Mesenteric fat pad (tissue), 1 donor: ENCODE data around the gene DHCR7. TPM values are rescaled to one million over a fixed set of nuclear protein-coding genes. Genes with fewer than 3 reads are reported as not detected.

Experiments used
- DNase-seq: peaks from one replicate; pipeline ENCODE4 v3.0.0-alpha.2; 2020; ENCODE audit warnings: low spot score
- long read RNA-seq: library from polyadenylated mRNA; unstranded; transcript quantifications from one replicate; pipeline ENCODE4 v2.0.0, GENCODE V29; 2020
- total RNA-seq: library from RNA; stranded (reverse); fragmentation: NEBNext Ultra II Directional; extraction: Animal tissue kit (Norgen Biotek cat#: 25700); gene quantifications from one replicate; pipeline ENCODE4 v1.2.1, GENCODE V29; 2021
- donor health status: DM: yes; HTN: yes; CAD: no.

The DHCR7 gene, protein sequence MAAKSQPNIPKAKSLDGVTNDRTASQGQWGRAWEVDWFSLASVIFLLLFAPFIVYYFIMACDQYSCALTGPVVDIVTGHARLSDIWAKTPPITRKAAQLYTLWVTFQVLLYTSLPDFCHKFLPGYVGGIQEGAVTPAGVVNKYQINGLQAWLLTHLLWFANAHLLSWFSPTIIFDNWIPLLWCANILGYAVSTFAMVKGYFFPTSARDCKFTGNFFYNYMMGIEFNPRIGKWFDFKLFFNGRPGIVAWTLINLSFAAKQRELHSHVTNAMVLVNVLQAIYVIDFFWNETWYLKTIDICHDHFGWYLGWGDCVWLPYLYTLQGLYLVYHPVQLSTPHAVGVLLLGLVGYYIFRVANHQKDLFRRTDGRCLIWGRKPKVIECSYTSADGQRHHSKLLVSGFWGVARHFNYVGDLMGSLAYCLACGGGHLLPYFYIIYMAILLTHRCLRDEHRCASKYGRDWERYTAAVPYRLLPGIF
- total RNA-seq = 26.3 TPM
- long read RNA-seq, transcript DHCR7-201 (9 exons, 2,666 nt) = major isoform, 59 of 102 reads
- long read RNA-seq, partial matches to known transcripts = 32 of 102 reads
- long read RNA-seq, other reads (novel, unspliced or antisense) = 11 of 102 reads

DNA sequence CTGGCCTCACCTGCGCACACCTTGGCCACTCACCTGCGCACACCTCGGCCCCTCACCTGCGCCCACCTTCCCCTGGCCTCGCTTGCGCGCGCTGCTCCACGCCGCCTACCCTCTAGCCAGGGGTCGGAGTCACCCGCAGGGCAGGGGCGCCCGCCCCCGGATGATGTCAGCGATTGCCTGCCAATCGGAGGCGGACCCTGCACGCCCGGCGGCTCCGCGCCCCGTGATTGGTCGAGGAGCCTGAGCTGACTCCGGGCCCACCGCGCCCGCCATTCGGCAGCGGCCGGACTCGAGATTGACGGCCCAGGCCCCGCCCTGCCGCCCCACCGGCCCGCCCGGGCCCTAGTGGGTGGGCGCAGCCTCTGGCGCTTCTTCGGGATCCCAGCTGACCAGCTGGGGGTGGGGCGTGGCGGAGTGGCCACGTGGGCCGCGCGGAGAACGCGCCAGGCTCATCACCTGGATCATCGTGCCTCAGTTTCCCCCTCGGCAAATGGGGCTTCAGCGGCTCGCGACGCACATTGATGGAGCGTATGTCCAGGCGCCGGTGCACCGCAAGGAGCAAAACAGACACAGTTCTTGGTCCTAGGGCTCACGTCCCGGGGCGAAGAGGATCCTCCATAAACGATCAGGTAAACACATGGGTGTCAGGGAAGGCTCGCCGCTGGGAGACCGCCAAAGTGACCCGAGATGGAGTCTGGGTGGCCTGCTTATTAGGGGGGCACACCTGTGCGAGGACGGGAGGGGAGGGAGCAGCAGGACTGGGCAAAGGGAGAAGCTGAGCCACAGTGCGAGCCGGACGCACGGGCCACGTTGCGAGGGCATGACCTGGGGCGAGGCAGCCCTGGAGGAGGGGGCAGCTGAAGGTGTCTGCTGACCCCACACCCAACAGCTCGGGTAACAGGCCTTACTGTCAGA lies at the start of gene DHCR7:
Gene DHCR7 (minus strand): TSS at position 137 of the 915 bp plus-strand sequence. CDS start 3,441 bp downstream, outside the sequence.
- DNase-seq = peak; percentile 99

DNA sequence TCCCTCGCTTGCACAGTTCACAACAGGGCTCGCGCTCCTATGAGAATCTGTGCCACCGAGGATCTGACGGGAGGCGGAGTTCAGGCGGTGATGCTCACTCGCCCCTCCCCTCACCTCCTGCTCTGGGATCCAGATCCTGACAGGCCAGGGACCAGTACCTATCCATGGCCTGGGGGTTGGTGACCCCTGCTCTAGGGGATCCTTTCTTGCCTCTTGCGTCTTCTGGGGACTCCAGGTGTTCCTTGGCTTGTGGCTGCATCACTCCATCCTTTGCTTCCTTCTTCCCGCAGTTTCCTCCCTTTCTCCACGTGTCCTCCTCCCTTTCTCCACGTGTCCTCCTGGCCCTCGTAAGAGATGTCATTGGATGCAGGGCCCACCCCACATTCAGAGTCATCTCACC lies 48.2 kb upstream of the DHCR7 start:
- DNase-seq = peak; percentile 67

DNA sequence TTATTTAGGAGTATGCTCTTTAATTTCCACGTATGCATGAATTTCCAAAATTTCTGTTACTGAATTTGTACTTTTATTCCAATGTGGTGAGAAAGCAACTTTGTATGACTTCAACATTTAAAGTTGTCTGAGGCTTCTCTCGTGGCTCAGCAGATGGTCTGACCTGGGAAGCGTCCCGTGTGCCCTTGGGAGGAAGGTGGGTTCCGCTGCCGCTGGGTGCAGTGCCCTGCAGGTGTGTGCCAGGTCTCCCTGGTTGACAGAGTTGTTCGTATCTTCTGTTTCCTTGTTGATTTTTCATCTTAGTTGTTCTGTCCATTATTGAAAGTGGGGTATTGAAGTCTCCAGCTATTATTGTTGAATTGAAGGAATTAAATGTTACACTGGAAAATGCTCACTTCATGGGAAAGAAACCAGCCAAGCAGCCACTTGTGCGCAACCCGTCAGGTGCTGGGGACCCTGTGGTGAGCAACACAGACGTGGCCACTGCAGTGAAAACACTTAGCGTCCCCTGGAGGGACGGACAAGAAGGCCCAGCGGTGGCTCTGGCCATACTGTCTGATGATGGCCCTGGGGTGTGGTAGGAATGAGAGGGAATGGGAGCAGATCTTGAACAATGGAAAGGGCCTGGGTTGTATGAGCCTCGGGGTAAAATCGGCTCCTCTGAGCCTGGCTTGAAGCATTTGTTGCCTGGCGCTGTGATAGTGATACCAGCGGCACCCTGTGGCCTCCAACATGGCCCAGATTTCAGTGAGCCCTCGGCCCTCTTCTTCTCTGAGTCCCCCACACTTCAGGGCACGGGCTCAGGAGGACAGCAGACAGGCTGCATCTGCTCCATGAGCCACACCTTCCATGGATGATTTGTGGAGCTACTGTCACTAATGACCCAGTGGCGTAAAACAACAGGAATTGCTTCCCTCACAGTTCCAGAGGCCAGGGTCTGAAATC lies 47.4 kb upstream of the DHCR7 start:
- DNase-seq = peak; percentile 65

DNA sequence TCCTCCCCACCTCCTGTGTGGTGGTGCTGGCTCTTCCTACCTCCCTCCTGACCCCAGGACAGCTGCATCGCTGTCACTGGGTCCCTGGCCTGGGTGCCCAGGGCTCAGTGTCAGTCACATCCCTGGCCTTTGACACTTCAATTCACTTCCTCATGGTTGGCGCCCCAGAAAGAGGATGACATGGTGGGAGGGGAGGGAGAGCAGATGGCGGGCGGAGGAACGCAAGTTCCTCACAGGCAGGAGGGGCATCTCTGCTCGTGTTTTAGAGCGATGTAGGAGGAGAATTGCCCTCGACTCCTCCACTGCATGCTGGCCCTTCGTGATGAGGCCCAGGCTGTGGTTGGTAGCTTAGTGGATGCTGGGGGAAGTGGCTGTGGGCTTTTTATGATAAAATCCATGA lies 43.7 kb upstream of the DHCR7 start:
- DNase-seq = no peak

DNA sequence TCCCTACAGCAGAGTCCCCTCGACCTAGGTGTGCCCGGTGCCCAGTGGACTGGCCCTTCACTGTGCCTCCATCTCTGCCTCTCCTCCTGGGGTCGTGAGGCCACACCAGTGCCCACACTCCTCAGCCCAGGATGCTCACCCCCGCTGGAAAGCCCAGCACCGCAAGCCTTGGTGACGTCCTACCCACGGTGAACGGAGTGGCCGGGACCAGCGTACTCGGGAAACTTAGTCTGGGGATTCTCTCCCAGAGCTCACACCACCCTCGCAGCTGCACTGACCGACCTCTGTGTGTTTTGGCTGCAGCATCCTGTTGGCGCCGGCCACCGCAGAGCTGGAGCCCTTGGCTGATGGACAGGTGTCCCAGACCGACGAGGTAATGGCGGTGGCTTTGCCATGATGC lies 43.3 kb upstream of the DHCR7 start:
- DNase-seq = peak; percentile 83

DNA sequence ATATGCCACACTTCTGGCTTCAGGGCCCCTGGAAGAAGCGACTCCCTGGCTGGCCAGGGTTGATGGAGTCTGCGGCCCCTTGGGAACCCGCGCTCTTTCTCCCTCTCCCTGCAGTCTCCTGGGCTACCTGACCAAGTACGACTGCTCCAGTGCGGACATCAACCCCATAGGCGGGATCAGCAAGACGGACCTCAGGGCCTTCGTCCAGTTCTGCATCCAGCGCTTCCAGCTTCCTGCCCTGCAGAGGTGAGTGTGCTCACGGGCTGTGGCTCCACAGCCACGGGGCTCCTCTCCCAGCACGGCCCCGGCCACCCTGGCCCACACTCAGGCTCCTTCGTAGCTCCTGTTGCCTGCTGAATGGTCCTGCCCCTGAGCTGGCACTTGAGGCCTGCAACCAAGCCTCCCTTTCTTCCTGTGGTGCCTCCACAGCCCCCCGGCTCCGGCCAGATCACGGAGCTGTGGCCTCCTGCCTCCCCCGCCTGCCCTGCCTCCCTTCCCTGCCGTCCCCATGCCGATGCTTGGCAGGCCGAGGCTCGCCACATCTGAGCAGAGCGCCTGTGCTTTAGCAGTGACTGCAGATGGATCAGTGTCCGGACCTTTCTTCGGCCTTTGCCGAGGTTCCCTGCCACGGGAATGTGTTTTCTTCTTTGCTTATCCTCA lies 42.7 kb upstream of the DHCR7 start:
- peak; percentile 82 for DNase-seq

DNA sequence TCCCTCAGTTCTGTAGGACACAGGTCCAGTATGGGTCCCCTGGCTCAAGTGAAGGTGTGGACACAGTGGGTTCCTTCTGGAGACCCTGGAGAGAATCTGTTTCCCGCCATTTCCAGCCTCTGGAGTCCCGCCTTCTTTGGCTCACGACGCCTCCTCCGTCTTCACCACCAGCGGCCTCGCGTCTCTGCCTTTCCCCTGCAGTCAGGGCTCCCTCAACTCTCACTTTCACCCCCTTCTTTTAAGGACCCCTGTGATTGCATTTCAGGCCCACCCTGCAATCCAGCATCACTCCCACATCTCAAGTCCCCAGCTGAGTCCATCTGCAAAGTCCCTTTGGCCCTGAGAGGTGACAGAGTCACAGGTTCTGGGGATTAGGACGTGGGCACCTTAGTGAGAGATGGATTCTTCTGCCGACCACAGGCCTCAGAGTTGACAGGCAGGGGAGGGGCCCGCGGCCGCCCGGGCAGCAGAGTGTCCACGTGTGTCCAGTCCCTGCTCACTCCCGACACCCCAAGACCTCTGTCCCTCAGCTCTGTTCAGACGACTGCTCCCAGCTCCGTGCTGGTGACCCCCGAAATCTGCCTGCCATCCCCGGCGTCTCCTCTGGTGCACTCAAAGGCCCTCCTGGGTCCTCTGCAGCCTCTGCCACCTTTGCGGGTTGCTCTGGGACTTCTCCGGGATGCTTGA lies 42.0 kb upstream of the DHCR7 start:
- peak; percentile 82 for DNase-seq

DNA sequence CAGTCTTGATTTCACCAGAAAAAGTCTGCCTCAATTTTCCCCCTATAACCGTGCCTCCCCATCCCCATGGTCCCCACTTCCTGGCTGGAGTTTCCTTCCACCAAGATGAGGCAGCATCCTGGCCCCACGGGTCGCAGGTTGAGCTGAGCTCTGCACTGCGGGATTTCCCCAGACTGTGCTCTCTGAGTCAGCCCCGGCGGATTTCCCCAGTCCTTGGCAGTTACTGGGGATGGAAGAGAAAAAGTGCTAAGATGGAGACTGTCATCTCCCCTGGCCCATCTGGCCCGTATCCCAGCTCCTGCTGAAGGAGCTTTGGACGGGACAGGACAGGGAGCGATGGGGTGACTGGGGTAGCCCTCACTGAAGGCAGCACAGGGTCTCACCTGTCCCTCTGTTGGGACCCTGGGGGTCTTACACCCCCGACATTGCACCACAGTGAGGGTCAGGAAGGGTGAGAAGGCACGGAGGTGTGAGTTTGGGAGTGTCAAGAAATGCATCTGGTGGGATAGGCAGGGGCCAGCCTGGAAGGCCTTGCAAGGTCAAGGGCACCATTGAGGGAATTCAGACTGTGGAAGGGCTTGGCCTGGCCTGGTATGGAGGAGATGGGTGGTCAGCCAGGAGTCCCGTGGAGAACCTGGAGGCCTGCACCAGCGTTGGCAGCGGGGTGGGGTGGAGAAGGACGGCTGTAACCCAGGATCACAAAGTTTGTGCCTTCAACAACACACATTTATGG lies 41.3 kb upstream of the DHCR7 start:
- peak; percentile 85 for DNase-seq

DNA sequence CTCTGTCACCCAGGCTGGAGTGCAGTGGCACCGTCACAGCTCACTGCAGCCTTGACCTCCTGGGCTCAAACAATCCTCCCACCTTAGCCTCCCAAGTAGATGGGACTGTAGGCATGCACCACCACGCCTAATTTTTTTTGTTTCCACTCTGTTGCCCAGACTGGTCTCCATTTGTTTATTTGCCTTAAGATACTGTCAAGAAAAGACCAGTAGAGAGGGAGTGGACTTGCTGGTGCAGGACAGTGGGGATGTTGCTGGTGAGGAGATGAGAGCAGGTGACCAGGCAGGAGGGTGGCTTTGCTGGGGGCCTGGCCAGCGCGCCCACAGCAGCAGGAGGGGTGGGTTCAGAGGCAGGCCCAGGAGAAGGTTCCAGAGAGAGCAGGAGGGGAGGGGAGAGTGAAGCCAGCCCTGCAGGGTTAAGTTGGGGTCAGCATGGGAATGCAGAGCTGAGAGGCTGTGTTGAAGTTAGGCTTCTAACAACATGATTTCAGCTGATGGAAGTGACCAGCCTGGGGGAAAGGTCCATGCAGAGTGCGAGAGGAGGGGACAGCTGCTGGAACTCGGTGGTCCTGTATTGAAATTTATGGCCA lies 40.6 kb upstream of the DHCR7 start:
- DNase-seq = peak; percentile 59

DNA sequence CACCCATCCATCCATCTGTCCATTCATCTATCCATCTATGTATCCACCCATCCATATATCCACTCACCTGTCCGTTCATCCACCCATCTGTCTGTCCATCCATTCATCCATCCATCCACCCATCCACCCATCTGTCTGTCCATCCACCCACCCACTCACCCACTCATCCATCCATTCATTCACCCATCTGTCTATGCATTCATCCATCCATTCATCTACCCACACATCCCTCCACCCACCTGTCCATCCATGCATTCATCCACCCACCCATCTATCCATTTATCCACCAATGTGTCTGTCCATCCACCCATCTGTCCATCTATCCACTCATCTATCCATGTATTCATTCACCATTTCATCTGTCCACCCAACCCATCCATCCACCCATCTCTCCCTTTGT lies 38.1 kb upstream of the DHCR7 start:
- DNase-seq = peak; percentile 39

DNA sequence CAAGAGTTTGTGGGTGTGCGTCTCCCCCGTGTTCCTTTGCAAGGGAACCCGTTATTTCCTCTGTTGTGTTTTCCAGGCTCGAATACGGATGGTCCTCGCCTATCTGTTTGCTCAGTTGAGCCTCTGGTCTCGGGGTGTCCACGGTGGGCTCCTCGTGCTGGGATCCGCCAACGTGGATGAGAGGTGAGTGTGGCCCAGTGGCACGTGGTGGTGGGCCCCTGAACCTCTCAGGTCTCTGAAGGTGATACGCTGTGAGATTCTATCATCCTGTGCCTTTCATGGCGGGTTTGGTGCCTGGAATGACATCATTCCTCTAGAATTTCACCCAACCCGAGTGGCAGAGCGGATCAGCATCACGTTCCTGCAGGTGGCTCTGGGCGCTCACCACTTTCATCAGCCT lies 37.3 kb upstream of the DHCR7 start:
- peak; percentile 55 for DNase-seq

DNA sequence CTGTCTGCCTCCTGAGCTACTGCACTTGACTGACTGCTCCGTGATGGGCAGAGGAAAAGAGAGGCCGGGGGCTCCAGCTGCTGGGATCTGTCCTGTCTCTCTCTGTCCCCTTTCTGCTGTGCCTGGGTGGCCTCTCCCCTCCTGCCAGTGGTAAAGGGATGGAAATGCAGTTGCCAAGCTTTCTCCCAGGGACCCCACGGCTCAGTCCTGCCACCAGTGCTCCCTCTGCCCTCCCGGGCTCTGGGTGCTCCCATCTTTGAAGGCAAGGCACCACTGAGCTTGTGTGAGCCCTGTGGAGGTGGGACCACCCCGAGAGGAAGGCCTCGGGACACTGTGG lies 36.8 kb upstream of the DHCR7 start:
- DNase-seq = peak; percentile 49

DNA sequence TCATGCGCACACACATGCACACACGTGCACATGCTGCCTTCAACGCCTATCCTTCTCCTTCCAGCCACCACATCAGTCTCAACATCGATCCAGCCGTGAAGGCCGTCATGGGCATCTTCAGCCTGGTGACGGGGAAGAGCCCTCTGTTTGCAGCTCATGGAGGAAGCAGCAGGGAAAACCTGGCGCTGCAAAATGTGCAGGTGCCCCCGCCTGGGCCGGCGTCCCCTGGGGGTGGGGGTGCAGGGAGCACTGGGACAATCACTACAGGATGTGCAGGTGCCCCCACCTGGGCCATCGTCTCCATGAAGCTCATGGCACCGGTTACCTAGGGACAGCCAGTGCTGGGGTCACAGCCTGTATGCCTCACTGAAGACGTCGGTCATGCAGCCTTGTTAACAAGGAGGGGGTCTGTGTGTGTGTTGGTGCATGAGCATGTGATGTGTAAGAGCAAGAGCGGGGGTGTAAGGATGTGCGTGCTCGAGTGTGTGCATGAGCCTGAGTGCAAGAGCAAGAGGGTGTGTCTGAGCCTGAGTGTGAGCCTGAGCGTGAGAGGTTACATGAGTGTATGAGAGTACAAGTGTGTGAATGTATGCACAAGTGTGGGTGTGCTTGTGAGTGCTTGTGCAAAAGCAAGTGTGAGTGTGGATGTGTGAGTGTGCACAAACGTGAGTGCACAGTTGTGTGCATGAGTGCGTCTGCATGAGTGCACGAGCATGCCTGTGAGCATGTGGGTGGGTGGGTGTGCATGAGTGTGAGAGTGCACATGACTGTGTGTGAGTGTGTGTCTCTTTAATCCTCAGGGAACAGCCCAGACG lies 36.3 kb upstream of the DHCR7 start:
- DNase-seq = peak; percentile 76

DNA sequence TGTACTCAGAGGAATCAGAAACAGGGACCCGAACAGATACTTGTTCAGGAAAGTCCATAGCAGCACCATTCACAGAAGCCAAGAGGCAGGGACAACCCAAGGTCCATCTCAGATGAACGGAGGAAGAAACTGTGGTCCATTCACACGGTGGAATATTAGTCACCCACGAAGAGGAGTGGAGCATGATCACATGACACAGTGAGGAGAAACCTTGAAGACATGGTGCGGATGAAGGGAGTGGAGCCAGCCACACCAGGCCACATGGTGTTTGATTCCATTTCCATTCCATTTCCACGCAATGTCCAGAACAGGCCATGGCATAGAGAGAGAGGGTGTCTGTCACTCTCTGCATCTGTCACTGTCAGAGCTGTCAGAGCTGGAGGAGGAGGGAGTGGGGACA lies 35.5 kb upstream of the DHCR7 start:
- DNase-seq = peak; percentile 8

DNA sequence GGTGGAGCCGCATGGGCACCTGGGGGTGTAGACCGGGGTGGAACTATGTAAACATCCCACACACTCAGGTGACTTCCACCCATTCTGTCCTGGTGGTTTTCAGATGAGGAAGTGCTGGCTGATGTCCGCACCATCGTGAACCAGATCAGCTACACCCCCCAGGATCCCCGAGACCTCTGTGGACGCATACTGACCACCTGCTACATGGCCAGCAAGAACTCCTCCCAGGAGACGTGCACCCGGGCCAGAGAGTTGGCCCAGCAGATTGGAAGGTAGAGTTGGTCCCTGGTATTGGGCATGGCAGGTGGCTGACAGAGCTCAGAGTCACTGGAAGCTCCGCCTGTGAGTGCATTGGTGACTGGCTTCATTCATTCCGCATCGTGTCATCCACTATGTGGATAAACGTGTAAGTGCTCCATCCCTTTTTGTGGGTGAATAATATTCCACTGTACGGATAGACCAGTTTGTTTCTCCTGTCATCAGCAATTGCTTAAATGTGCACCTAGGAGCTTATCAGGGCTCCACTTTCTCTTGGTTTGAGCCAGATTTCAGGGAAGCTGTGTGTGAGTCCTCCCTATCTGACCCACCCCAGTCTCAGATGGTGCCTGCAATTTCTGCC lies 34.7 kb upstream of the DHCR7 start:
- no peak for DNase-seq

DNA sequence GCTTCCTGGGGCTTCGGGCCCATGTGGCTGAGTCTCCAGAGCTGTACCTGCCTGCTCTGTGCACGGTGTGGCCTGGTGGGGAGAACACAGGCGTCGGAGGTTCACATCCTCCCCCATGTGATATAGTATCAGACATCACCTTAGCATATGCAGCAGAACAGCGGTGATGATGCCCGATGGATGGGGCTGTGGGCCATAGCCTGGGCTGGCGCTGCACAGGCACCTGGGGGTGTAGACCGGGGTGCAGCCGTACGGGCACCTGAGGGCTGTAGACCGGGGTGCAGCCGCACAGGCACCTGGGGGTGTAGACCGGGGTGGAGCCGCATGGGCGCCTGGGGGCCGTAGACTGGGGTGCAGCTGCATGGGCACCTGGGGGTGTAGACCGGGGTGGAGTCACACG lies 34.0 kb upstream of the DHCR7 start:
- DNase-seq = no peak
